GM19397 (cell line): ENCODE data around the gene ZBTB8A.
"Not testable (repeated sequence)": the region's sequence is repeated elsewhere in the genome, so short reads cannot be mapped to it uniquely, and the experiment has no call there.

Experiments
- ATAC-seq: cut with Tn5 transposase; IDR thresholded peaks from one replicate; pipeline ENCODE4 v1.9.1; 2021; ENCODE audit warnings: mild to moderate bottlenecking, moderate library complexity; ENCODE audit not compliant: unreplicated experiment

The ZBTB8A gene

GRCh38 chr1:32538887-32539583 lies at the start of gene ZBTB8A:
Gene ZBTB8A (plus strand): TSS chr1:32539427. CDS start chr1:32592932, 53,505 bp downstream.
- ATAC-seq: no peak

GRCh38 chr1:32489774-32490454 lies 49.3 kb upstream of the ZBTB8A start:
- no peak for ATAC-seq

- ATAC-seq: no peak
Measured at GRCh38 chr1:32491386-32491785, 47.8 kb upstream of the ZBTB8A start.

GRCh38 chr1:32494196-32494595 lies 45.0 kb upstream of the ZBTB8A start:
- no peak for ATAC-seq

GRCh38 chr1:32494711-32495337 lies 44.4 kb upstream of the ZBTB8A start:
- ATAC-seq: no peak

GRCh38 chr1:32496127-32496526 lies 43.1 kb upstream of the ZBTB8A start:
- ATAC-seq: no peak

- no peak for ATAC-seq
Measured at GRCh38 chr1:32498751-32499150, 40.5 kb upstream of the ZBTB8A start.

- no peak for ATAC-seq
Measured at GRCh38 chr1:32500387-32501209, 38.6 kb upstream of the ZBTB8A start.

- ATAC-seq: no peak
Measured at GRCh38 chr1:32501865-32502264, 37.4 kb upstream of the ZBTB8A start.

- no peak for ATAC-seq
Measured at GRCh38 chr1:32503153-32503552, 36.1 kb upstream of the ZBTB8A start.

GRCh38 chr1:32507021-32507420 lies 32.2 kb upstream of the ZBTB8A start:
- ATAC-seq: no peak

GRCh38 chr1:32508761-32509160 lies 30.5 kb upstream of the ZBTB8A start:
- no peak for ATAC-seq

- no peak for ATAC-seq
Measured at GRCh38 chr1:32509939-32510338, 29.3 kb upstream of the ZBTB8A start.

GRCh38 chr1:32516402-32516801 lies 22.8 kb upstream of the ZBTB8A start:
- no peak for ATAC-seq

GRCh38 chr1:32518976-32519375 lies 20.3 kb upstream of the ZBTB8A start:
- ATAC-seq: no peak

- ATAC-seq: no peak
Measured at GRCh38 chr1:32521165-32521564, 18.1 kb upstream of the ZBTB8A start.

- ATAC-seq: no peak
Measured at GRCh38 chr1:32525053-32525452, 14.2 kb upstream of the ZBTB8A start.

- no peak for ATAC-seq
Measured at GRCh38 chr1:32525661-32526444, 13.4 kb upstream of the ZBTB8A start.

GRCh38 chr1:32528550-32528949 lies 10.7 kb upstream of the ZBTB8A start:
- ATAC-seq: not testable (repeated sequence)

GRCh38 chr1:32533792-32534327 lies 5.4 kb upstream of the ZBTB8A start:
- no peak for ATAC-seq
